GM18526 (cell line): ENCODE data around the gene CCSER1.

Experiments used
- POLR2A ChIP-seq: IDR thresholded peaks from 3 replicates; pipeline ENCODE4 v1.6.1; 2011; ENCODE audit not compliant: insufficient read length; ENCODE audit errors: extremely low read depth

CCSER1 gene

GRCh38 chr4:90585961-90586360 is 458.8 kb downstream of the CCSER1 start:
- no peak for TF ChIP-seq POLR2A

GRCh38 chr4:90586799-90587198 is 459.6 kb downstream of the CCSER1 start:
- TF ChIP-seq POLR2A: no peak

- no peak for TF ChIP-seq POLR2A
Measured at GRCh38 chr4:90597927-90598326, 470.7 kb downstream of the CCSER1 start.

- TF ChIP-seq POLR2A: no peak
Measured at GRCh38 chr4:90598741-90599140, 471.5 kb downstream of the CCSER1 start.

- TF ChIP-seq POLR2A: no peak
Measured at GRCh38 chr4:90602726-90603125, 475.5 kb downstream of the CCSER1 start.

GRCh38 chr4:90603540-90603939 is 476.3 kb downstream of the CCSER1 start:
- TF ChIP-seq POLR2A: no peak

GRCh38 chr4:90606781-90607180 is 479.6 kb downstream of the CCSER1 start:
- TF ChIP-seq POLR2A: no peak

GRCh38 chr4:90614371-90614770 is 487.2 kb downstream of the CCSER1 start:
- TF ChIP-seq POLR2A: no peak

- no peak for TF ChIP-seq POLR2A
Measured at GRCh38 chr4:90621080-90621479, 493.9 kb downstream of the CCSER1 start.

GRCh38 chr4:90624781-90625180 is 497.6 kb downstream of the CCSER1 start:
- no peak for TF ChIP-seq POLR2A

GRCh38 chr4:90641861-90642599 is 514.8 kb downstream of the CCSER1 start:
- no peak for TF ChIP-seq POLR2A

GRCh38 chr4:90643156-90643555 is 516.0 kb downstream of the CCSER1 start:
- TF ChIP-seq POLR2A: no peak

GRCh38 chr4:90648311-90648710 is 521.1 kb downstream of the CCSER1 start:
- TF ChIP-seq POLR2A: no peak

GRCh38 chr4:90648791-90649190 is 521.6 kb downstream of the CCSER1 start:
- no peak for TF ChIP-seq POLR2A

- no peak for TF ChIP-seq POLR2A
Measured at GRCh38 chr4:90660672-90661071, 533.5 kb downstream of the CCSER1 start.

- TF ChIP-seq POLR2A: no peak
Measured at GRCh38 chr4:90670183-90670582, 543.0 kb downstream of the CCSER1 start.

- no peak for TF ChIP-seq POLR2A
Measured at GRCh38 chr4:90689739-90690138, 562.5 kb downstream of the CCSER1 start.
